Measurements from ENCODE around the gene OR51L1. TPM values are rescaled to one million over a fixed set of nuclear protein-coding genes. Genes with fewer than 3 reads are reported as not detected.

OR51L1 gene
- total RNA-seq, 4 donors from 2014 or later: not detected

DNA sequence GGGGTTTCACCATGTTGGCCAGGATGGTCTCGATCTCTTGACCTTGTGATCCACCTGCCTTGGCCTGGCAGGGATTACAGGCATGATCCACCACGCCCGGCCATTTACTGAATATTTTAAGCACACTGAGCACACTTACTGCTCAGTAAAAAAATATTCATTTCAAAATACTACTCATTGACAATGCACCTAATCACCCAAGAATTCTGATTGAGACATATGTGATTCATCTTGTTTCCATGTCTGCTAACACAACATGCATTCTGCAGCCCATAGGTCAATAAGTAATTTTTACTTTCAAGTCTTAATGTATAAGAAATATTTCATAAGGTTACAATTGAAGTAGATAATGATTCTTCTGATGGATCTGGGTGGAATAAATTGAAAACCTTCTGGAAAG lies 47.4 kb downstream of the OR51L1 start:
- Histone ChIP-seq H3K9me3 (no peaks in the 10 kb centered on the region), H3K36me3 (no peaks in the 10 kb centered on the region), H3K27me3 (no peaks in the 10 kb centered on the region), H3K4me3 (no peak overlapping the region), H3K4me1 (no peaks in the 10 kb centered on the region), H3K27ac (no peak overlapping the region)
- WGBS, 2 donors: 71 to 80% methylated on average over 3 of the region's 3 CpGs
- no peak for DNase-seq (ENCODE audit: low spot score in 2 of 2)
- TF ChIP-seq EP300 (IDR thresholded peaks at IDR 0.05): no peak
- TF ChIP-seq POLR2A (IDR thresholded peaks at IDR 0.05): no peak

- Histone ChIP-seq H3K4me1 (no peaks in the 10 kb centered on the region), H3K27me3 (no peaks in the 10 kb centered on the region), H3K27ac (no peak overlapping the region), H3K4me3 (no peak overlapping the region), H3K36me3 (no peaks in the 10 kb centered on the region), H3K9me3 (no peaks in the 10 kb centered on the region)
- WGBS, 2 donors: 61 to 64% methylated on average over 2 of the region's 2 CpGs
- TF ChIP-seq POLR2A (IDR thresholded peaks at IDR 0.05): no peak
- no peak for TF ChIP-seq EP300 (IDR thresholded peaks at IDR 0.05)
- DNase-seq (ENCODE audit: low spot score in 2 of 2): no peak
Measured at GRCh38 chr11:5043380-5043779, 48.7 kb downstream of the OR51L1 start.

DNA sequence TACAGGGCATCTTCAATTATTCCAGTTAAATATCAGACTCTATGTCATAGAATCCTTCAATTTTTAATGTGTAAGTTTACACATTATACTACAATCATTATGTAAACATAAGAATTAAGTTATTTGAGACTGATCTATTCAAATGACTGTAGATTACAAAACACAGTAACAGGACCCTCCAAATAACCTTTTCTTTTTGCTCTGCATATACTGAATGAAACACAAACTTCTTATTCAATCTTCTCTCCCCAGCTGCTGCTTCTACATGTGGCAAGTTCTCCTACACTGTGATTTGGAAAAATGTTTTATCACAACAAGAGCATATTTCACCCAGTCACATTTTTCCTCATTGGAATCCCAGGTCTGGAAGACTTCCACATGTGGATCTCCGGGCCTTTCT lies 51.6 kb downstream of the OR51L1 start, which contains the start of gene OR52J3:
Gene OR52J3, plus strand, starts transcription at position 301 of the 400 bp plus-strand sequence. Its CDS starts 0 bp downstream, at position 301.
- Histone ChIP-seq H3K27me3 (no peaks in the 10 kb centered on the region), H3K4me3 (no peak within 1 kb of the TSS), H3K27ac (no peak within 1 kb of the TSS), H3K36me3 (no peaks in the 10 kb centered on the region), H3K4me1 (no peaks in the 10 kb centered on the region), H3K9me3 (no peaks in the 10 kb centered on the region)
- TF ChIP-seq EP300 (IDR thresholded peaks at IDR 0.05) (no peak), POLR2A (IDR thresholded peaks at IDR 0.05) (no peak)
- no peak for DNase-seq (ENCODE audit: low spot score in 2 of 2)
- WGBS, 2 donors: 77 to 82% methylated on average over 1 of the region's 1 CpG

- H3K4me1 ChIP-seq: no peaks in the 10 kb centered on the region
- no peak overlapping the region for H3K27ac ChIP-seq
- H3K27me3 ChIP-seq: no peaks in the 10 kb centered on the region
- H3K4me3 ChIP-seq: no peak overlapping the region
- DNase-seq (ENCODE audit: low spot score in 2 of 2): no peak
- 84 to 87% methylated on average over 15 of the region's 15 CpGs for WGBS, 2 donors
- no peaks in the 10 kb centered on the region for H3K36me3 ChIP-seq
- no peaks in the 10 kb centered on the region for H3K9me3 ChIP-seq
- TF ChIP-seq POLR2A (IDR thresholded peaks at IDR 0.05) (no peak), CTCF (IDR thresholded peaks at IDR 0.05) (no peak), EP300 (IDR thresholded peaks at IDR 0.05) (no peak)
Measured at GRCh38 chr11:5046754-5047330, 52.2 kb downstream of the OR51L1 start.

Other genes starting within 250 kb of the OR51L1 start
- not detected for gene OR51F1, start 224.9 kb upstream of the OR51L1 start, total RNA-seq
- not detected for gene OR52R1, start 190.5 kb upstream of the OR51L1 start, total RNA-seq
- not detected for gene OR51F2, start 173.5 kb upstream of the OR51L1 start, total RNA-seq
- not detected for gene OR51S1, start 145.6 kb upstream of the OR51L1 start, total RNA-seq
- not detected for gene OR51T1, start 113.0 kb upstream of the OR51L1 start, total RNA-seq
- gene OR51A7, start 91.1 kb upstream of the OR51L1 start, total RNA-seq: not detected
- gene OR51G2, start 75.5 kb upstream of the OR51L1 start, total RNA-seq: not detected
- not detected for gene OR51G1, start 70.5 kb upstream of the OR51L1 start, total RNA-seq
- not detected for gene OR51A4, start 47.2 kb upstream of the OR51L1 start, total RNA-seq
- not detected for gene OR51A2, start 39.1 kb upstream of the OR51L1 start, total RNA-seq
- gene OR52J3, start 51.7 kb downstream of the OR51L1 start, total RNA-seq: not detected
- gene OR52E2, start 64.8 kb downstream of the OR51L1 start, total RNA-seq: not detected
- gene OR52E1, start 74.7 kb downstream of the OR51L1 start, total RNA-seq: not detected
- not detected for gene OR52A5, start 143.5 kb downstream of the OR51L1 start, total RNA-seq
- gene OR52A1, start 159.9 kb downstream of the OR51L1 start, total RNA-seq: not detected
- gene OR51V1, start 205.8 kb downstream of the OR51L1 start, total RNA-seq: not detected
- 100 to 1,000 TPM in 2 of 4 donors, 10 to 100 TPM in 1, not detected in 1; 61.6 to 425 (median 151) TPM for gene HBB, start 232.2 kb downstream of the OR51L1 start, total RNA-seq
- gene HBD, start 239.6 kb downstream of the OR51L1 start, total RNA-seq: 1 to 10 TPM in 1 of 4 donors, not detected in 3; 5.4 TPM